IPS DF 6.9 (cell line): ENCODE data around the gene SLC16A1.
"Not testable (repeated sequence)": the region's sequence is repeated elsewhere in the genome, so short reads cannot be mapped to it uniquely, and the experiment has no call there.

ENCODE experiments used
- DNase-seq: peaks from one replicate; pipeline ENCODE4 v3.0.0-alpha.2; 2013; ENCODE audit warnings: low read depth, low spot score
- H3K27ac ChIP-seq: one replicate; pipeline ENCODE4 v1.5.1; 2013; ENCODE audit warnings: low read length, control low read depth
- H3K27me3 ChIP-seq: 2 replicates; pipeline ENCODE4 v1.6.1; 2013; ENCODE audit warnings: mild to moderate bottlenecking, low read length; ENCODE audit not compliant: control insufficient read depth, insufficient read depth
- H3K36me3 ChIP-seq: 2 replicates; pipeline ENCODE4 v1.6.1; 2013; ENCODE audit warnings: low read length; ENCODE audit not compliant: control insufficient read depth, insufficient read depth
- H3K4me1 ChIP-seq: 2 replicates; pipeline ENCODE4 v1.6.1; 2013; ENCODE audit warnings: low read length; ENCODE audit not compliant: control insufficient read depth, insufficient read depth
- H3K4me3 ChIP-seq: 2 replicates; pipeline ENCODE4 v1.5.1; 2013; ENCODE audit warnings: mild to moderate bottlenecking, low read length
- H3K9me3 ChIP-seq: 2 replicates; pipeline ENCODE4 v1.6.1; 2013; ENCODE audit warnings: low read length, inconsistent platforms; ENCODE audit not compliant: control insufficient read depth, insufficient read depth
- whole genome bisulfite sequencing: extraction: QIAGEN DNeasy Blood & Tissue Kit; methylation state at CpG from one replicate; pipeline ENCODE4 v1.1.7; 2013; ENCODE audit warnings: mixed read lengths, missing lambda C conversion rate; ENCODE audit not compliant: insufficient read length, insufficient coverage; 5-methylcytosine and 5-hydroxymethylcytosine counted together

The SLC16A1 gene

GRCh38 chr1:112990271-112990670, 34.3 kb upstream of the SLC16A1 start:
- no peak overlapping the region for H3K4me3 ChIP-seq
- peaks cover 2% of the 10 kb centered on the region; the same call in 1 of the 2 replicates for H3K4me1 ChIP-seq
- no peak overlapping the region for H3K27ac ChIP-seq
- WGBS: no CpG with 5 or more reads among the region's 7 CpGs
- H3K36me3 ChIP-seq: no peaks in the 10 kb centered on the region
- no peak for DNase-seq
- no peaks in the 10 kb centered on the region for H3K9me3 ChIP-seq
- H3K27me3 ChIP-seq: no peaks in the 10 kb centered on the region

- peaks cover 2% of the 10 kb centered on the region; the same call in 1 of the 2 replicates for H3K4me1 ChIP-seq
- WGBS: no CpG with 5 or more reads among the region's 1 CpG
These were observed 32.4 kb upstream of the SLC16A1 start for GRCh38 chr1:112988367-112988766.

DNA sequence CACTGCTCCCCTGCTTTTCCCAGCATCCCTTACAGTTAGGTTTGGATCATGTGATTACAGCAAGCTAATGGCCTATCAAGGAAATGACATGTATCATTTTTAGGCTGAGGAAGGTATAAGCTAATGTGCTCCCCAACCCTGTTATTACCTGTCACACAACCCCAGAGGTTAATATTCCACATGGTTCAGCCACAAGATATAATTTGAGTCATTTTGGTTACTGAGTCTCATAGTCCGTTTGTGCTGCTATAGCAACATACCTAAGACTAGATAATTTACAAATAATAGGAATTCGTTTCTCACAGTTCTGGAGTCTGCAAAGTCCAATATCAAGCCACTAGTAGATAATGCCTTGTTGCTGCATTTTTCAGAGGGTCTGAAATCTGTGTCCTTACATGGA, 29.1 kb upstream of the SLC16A1 start:
- no peaks in the 10 kb centered on the region for H3K9me3 ChIP-seq
- no peaks in the 10 kb centered on the region for H3K27me3 ChIP-seq
- no peak for DNase-seq
- no peaks in the 10 kb centered on the region for H3K36me3 ChIP-seq
- WGBS: no CpG with 5 or more reads among the region's 2 CpGs
- H3K4me3 ChIP-seq: no peak overlapping the region
- H3K4me1 ChIP-seq: no peaks in the 10 kb centered on the region
- no peak overlapping the region for H3K27ac ChIP-seq

More at GRCh38 chr1:112988367-112988766, 32.4 kb upstream of the SLC16A1 start:
- H3K27ac ChIP-seq: no peak overlapping the region
- H3K27me3 ChIP-seq: no peaks in the 10 kb centered on the region
- H3K9me3 ChIP-seq: no peaks in the 10 kb centered on the region
- no peaks in the 10 kb centered on the region for H3K36me3 ChIP-seq
- H3K4me3 ChIP-seq: no peak overlapping the region
- DNase-seq: no peak

GRCh38 chr1:112983537-112984131, 27.6 kb upstream of the SLC16A1 start:
- Histone ChIP-seq H3K4me3 (no peak overlapping the region), H3K27me3 (no peaks in the 10 kb centered on the region), H3K4me1 (no peaks in the 10 kb centered on the region), H3K9me3 (no peaks in the 10 kb centered on the region), H3K27ac (no peak overlapping the region), H3K36me3 (no peaks in the 10 kb centered on the region)
- no peak for DNase-seq
- WGBS: no CpG with 5 or more reads among the region's 6 CpGs

- H3K4me1 ChIP-seq: no peaks in the 10 kb centered on the region; the same call in 1 of the 2 replicates
- no peak overlapping the region for H3K27ac ChIP-seq
- no peak for DNase-seq
- H3K27me3 ChIP-seq: no peaks in the 10 kb centered on the region
- no peaks in the 10 kb centered on the region for H3K36me3 ChIP-seq
- H3K9me3 ChIP-seq: no peaks in the 10 kb centered on the region
- no CpG with 5 or more reads among the region's 5 CpGs for WGBS
- H3K4me3 ChIP-seq: no peak overlapping the region
These were observed 27.0 kb upstream of the SLC16A1 start for GRCh38 chr1:112982853-112983536.

GRCh38 chr1:112982328-112982727, 26.3 kb upstream of the SLC16A1 start:
- no peaks in the 10 kb centered on the region for H3K36me3 ChIP-seq
- no peak for DNase-seq
- no peaks in the 10 kb centered on the region for H3K27me3 ChIP-seq
- H3K27ac ChIP-seq: no peak overlapping the region
- WGBS: no CpG with 5 or more reads among the region's 2 CpGs
- H3K4me1 ChIP-seq: no peaks in the 10 kb centered on the region; the same call in 1 of the 2 replicates
- no peak overlapping the region for H3K4me3 ChIP-seq
- no peaks in the 10 kb centered on the region for H3K9me3 ChIP-seq

DNA sequence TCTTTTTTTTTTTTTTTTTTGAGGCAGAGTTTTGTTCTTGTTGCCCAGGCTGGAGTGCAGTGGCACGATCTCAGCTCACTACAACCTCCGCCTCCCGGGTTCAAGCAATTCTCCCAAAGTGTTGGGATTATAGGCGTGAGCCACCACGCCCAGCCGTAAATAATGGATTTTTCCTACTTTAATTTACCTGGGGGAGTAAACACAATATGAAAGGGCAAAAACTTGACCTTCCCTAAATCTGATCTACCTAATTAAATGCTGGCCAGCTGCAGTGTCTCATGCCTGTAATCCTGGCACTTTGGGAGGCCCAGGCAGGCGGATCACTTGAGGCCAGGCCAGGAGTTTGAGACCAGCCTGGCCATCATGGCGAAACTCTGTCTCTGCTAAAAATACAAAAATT, 25.8 kb upstream of the SLC16A1 start:
- H3K27me3 ChIP-seq, H3K4me3 ChIP-seq, H3K9me3 ChIP-seq, H3K36me3 ChIP-seq, DNase-seq, H3K4me1 ChIP-seq, H3K27ac ChIP-seq: not testable (repeated sequence)
- WGBS: no CpG with 5 or more reads among the region's 8 CpGs

DNA sequence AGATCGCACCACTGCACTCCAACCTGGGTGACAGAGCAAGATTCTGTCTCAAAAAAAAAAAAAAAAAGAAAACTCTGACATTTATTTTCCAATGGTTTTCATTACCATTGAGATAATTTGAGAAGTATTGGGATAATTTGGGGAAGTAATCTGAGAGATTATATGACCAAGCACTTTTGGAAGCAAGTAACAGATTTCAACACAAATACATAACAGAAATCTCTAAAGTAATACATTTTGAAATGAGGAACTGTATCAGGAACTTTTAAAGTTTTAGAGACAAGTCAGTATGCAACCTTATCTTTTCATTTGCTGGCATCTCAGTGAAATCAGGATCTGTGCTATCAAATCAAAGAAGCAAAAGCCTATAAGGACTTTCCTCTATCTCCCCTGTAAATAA, 25.4 kb upstream of the SLC16A1 start:
- H3K4me3 ChIP-seq: no peak overlapping the region
- DNase-seq: no peak
- H3K4me1 ChIP-seq: no peaks in the 10 kb centered on the region; the same call in 1 of the 2 replicates
- no peaks in the 10 kb centered on the region for H3K9me3 ChIP-seq
- no CpG with 5 or more reads among the region's 1 CpG for WGBS
- H3K27me3 ChIP-seq: no peaks in the 10 kb centered on the region
- H3K27ac ChIP-seq: no peak overlapping the region
- no peaks in the 10 kb centered on the region for H3K36me3 ChIP-seq

DNA sequence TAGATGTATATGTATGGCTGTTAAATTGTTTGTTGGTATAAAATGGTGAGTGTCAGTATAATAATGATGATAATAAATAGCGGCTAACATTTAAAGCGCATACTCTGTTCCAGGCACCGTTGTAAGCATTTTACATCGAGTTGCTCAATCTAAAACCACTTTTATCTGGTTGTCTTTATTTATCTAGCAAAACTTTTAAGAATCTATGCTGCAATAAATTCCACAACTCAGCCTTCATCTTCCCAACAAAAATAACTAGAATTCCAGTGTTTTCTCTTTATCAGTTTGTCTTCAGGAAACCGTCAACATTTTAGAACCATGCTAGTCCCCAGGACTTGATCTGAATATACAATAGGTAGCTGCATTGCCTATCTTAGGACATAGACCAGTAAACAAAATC, 19.3 kb upstream of the SLC16A1 start:
- Histone ChIP-seq H3K4me1 (no peaks in the 10 kb centered on the region; the same call in 1 of the 2 replicates), H3K27ac (no peak overlapping the region), H3K27me3 (no peaks in the 10 kb centered on the region), H3K4me3 (no peak overlapping the region), H3K9me3 (no peaks in the 10 kb centered on the region), H3K36me3 (no peaks in the 10 kb centered on the region)
- no peak for DNase-seq
- WGBS: 100% methylated on average over 1 of the region's 5 CpGs

GRCh38 chr1:112974646-112975045, 18.6 kb upstream of the SLC16A1 start:
- Histone ChIP-seq H3K4me3 (no peak overlapping the region), H3K4me1 (no peaks in the 10 kb centered on the region; the same call in 1 of the 2 replicates), H3K27ac (no peak overlapping the region), H3K36me3 (no peaks in the 10 kb centered on the region), H3K27me3 (no peaks in the 10 kb centered on the region), H3K9me3 (no peaks in the 10 kb centered on the region)
- DNase-seq: no peak
- WGBS: no CpG with 5 or more reads among the region's 1 CpG

DNA sequence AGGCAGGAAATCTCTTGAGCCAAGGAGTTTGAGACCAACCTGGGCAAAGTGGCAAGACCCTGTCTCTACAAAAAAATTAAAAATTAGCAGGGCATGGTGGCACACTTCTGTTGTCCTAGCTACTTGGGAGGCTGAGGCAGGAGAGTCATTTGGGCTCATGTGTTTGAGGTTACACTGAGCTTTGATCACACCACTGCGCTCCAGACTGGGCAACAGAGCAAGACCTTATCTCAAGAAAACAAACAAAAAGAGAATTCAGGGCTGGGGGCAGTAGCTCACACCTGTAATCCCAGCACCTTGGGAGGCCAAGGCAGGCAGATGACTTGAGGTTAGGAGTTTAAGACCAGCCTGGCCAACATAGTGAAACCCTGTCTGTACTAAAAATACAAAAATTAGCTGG, 17.8 kb upstream of the SLC16A1 start:
- H3K4me1 ChIP-seq: no peaks in the 10 kb centered on the region; the same call in 1 of the 2 replicates
- no peaks in the 10 kb centered on the region for H3K9me3 ChIP-seq
- no peak for DNase-seq
- H3K27ac ChIP-seq: no peak overlapping the region
- WGBS: no CpG with 5 or more reads among the region's 1 CpG
- H3K36me3 ChIP-seq: no peaks in the 10 kb centered on the region
- no peaks in the 10 kb centered on the region for H3K27me3 ChIP-seq
- no peak overlapping the region for H3K4me3 ChIP-seq
